ENCODE measurements around the gene PDIA5.

The PDIA5 gene

DNA sequence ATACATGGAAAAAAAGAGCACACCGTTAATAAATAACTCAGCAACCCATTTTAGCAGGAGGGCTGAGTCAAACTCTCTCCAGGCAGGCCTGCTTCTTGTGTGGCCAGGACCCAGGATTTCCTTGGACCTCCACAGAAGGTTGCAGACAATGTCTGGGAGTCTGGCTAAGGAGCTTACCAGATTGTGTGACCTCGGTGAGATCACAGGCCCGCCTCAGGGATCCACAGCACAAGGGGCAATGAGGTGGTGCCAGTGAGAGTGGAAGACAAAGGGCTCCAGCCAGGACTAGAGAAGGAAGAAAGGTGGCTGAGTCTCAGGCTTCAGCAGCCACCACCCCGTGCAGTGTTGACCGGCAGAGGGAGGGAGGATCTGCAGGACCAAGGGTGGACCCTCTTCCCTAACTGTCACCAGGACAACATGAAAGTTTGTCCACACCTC lies 102.7 kb downstream of the PDIA5 start:
- DNase-seq (ENCODE audit: low read depth): peak; percentile 4

DNA sequence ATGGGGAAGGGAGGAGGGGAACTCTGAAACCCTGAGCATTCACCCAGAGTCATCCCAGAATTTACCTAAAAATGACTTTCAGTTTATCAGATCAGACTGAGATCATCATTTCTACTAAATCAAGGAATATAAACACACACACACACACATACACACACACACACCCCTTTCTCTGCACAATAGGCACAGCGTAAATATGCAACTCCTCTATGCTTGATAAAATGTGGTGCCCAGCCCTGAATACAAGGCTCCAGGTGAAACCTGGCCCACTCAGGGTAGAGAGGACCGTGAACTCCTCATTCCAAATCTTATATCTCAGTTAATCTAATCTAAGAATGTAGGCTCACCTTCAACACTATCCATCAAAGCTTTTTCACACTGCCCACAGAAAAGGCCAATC lies 103.1 kb downstream of the PDIA5 start:
- no peak for DNase-seq (ENCODE audit: low read depth)

DNA sequence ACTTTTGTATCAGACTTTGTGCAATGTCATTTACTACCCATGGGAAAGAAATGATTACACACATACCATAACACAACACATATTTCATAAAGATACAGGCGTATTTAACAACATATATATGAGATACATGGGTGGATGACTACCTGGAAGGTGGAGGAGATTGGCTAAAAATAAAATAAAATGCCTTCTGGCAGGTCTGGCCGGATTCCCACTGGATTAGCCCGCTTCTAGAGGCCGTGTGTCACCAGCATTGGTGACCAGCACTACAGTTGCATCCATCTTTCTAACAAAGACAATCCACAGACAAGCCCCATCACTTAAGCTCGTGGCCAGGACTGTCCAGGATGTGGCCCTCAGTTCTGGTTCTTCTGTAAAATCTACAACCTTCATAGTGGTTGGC lies 114.0 kb downstream of the PDIA5 start:
- no peak for DNase-seq (ENCODE audit: low read depth)

DNA sequence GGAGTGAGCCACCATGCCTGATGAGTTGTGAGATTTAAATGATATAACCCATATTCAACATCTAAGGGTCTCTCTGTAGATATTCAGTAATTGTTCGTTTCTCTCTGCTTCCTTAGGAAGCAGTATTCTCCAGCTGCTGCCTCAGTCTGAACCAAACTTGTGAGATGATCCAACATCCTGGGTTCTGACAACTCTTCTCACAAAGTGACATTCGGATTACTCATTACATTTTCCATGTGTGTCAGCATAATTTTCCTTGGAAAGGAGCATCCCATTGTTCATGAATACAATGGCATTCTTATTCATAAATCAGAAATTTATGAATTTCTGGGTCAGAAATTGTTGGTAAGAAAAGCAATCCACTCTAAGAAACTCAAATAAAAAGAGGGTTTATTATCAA lies 119.9 kb downstream of the PDIA5 start:
- peak; percentile 14 for DNase-seq (ENCODE audit: low read depth)

DNA sequence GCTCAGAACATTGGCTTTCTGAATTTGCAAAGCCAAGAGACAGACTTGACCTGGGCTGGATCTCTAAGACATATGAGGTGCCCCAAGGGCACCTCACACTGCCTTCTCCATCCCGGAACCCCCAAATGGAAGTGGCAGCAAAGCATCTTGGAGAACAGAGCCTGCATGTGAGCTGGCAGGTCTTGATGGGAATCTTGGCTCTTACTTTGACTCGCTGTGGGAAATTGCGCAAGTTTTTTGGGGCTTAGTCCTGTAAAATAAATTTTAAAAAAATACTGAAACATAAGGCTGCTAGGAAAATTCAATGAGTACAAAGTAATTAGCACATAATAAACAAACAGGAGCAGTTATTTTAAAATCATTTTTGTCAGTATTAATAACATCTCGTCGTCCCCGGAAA lies 121.2 kb downstream of the PDIA5 start:
- DNase-seq (ENCODE audit: low read depth): peak; percentile 4

DNA sequence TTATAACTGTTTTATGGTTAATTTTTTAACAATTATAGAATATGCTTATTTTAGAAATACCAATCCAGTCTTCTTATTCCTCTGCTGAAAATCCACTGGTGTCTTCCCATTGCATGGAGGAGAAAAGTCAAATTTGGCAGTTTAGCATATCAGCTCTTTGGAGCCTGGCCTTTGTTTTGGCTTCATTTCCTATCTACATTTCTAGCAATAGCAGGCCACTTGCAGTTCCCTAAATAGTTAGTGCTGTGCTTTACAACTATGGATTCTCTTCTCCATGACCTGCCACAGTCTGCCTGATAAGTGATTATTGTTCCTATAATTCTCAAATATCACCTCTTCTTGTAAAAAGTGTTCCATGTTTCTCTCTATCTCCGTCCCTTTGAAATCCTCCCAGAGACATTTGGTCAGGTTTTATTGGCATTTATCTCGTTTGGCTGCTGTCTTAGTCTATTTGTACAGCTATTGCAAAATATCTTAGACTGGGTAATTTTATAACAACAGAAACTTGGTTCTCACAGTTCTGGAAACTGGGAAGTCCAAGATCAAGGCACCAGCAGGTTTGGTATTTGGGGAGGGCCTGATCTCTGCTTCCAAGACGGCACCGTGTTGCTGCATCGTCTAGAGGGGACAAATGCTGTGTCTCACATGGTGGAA lies 126.8 kb downstream of the PDIA5 start:
- DNase-seq (ENCODE audit: low read depth): no peak

DNA sequence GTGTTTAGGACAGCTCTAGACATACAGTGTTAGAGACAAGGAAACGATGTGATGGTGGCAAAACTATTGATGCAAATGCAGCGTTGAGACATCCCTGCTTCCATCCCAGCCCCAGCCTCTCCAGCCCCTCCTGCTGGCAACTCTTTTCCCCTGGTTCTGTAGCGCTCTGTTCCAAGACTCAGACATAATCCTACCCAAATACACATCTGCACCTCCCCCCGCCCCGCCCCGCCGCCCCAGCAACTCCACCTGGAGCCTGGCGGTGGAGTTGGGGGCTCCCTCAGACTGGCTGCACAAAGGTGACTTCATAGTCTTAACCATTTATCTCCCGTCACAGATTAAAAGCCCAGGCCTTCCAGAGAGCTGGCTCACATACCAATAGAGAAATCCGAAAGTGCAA lies 127.7 kb downstream of the PDIA5 start:
- peak; percentile 35 for DNase-seq (ENCODE audit: low read depth)

DNA sequence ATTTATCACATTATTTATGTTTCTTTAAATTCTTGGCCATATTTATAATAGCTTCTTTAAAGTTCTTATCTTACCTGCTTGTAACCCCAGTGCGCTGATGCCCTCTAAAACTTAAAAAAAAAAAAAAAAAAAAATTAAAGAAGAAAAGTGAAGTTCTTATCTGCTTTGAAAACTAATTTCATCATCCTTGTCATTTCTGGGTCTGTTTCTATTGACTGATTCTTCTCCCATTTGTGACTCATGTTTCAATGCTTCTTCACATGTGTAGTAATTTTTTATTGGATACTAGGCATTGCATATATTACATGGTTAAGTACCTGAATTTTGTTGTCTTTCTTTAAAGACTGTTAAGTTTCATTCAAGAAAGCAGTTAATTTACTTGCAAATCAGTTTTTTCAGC lies 131.5 kb downstream of the PDIA5 start:
- no peak for DNase-seq (ENCODE audit: low read depth)

DNA sequence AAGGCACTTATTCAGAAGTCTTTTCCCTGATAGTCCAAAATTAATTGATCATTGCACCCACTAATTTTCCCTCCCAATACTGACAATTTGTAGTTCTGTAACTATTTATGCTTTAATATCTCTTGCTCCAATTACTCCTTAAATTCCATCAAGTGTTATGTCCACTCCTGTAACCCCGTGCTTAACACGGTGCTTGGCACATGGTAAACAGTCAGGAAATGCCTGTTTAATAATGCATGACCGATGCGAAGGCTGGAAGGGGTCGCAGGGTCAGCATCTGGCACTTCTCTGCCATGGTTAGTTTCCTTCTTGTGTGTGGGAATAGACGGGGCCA lies 134.4 kb downstream of the PDIA5 start:
- DNase-seq (ENCODE audit: low read depth): no peak

DNA sequence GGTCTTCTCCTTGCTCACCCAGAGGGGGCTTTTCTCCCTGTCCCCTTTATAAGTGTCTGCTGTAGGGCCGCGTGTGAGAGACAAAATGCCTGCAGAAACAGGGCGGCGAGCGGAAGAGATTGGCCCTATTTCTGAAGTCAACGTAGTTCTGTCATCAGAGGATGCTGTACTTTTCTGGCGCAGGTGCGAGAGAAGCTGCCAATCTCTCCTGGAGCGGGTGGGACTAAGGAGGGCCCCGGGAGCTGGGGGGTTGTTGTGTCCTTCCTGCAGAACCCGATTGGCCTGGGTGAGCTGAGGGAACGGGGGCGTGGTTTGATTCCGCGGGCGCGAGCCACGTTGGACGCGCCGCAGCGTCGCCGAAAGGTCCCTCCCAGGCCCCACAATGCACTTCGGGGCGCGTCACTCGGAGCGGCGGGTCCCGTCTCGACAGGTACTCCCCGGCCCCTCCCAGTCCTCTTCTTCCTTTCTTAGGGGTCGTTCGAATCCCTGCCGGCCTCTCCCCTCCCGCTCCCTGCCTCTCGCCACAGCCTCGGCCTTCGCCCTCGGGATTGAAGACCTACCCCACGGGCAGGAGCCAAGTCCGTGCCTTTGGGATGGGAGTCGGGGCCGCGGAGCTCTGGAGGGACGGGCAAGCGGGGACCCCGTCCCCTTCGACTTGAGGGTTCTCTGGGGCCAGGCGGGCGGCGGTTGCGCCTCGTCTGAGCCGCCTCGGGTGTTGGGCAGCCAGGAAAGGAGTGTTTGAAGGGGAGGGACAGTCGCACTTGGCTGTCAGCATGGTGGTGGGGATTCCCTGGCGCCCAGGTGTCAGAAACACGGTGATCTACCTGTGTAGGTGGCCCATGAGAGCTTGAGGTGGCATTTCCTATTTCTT lies 135.0 kb downstream of the PDIA5 start, which contains the start of gene SEC22A:
SEC22A (plus strand) TSS at position 387 of the 871 bp plus-strand sequence. CDS start 7,275 bp downstream, outside the sequence.
- DNase-seq (ENCODE audit: low read depth): peak; percentile 92

DNA sequence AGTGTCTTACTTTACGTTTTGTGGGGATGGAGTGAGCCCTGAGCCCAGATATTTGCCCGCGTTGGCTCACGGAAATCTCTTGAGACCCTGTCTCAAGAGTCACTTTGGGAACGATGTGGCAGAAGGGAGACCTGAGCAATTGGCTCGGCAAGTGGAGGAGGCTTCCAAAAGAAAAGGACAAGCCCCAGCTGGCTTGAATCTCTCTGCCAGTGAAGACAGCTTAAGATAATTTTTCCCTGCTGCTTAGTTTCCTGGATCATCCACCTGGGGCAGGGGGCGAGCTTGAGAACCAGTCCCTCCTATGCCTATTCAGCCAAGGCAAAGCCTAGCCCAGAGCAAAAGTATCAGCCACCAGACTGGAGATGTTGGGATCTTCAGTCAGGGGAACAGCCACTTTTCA lies 135.6 kb downstream of the PDIA5 start:
- peak; percentile 4 for DNase-seq (ENCODE audit: low read depth)

All from EH (cell line).